ENCODE results near the gene CYP4V2.
"Not testable (repeated sequence)": the region's sequence is repeated elsewhere in the genome, so short reads cannot be mapped to it uniquely, and the experiment has no call there.

The CYP4V2 gene

DNA sequence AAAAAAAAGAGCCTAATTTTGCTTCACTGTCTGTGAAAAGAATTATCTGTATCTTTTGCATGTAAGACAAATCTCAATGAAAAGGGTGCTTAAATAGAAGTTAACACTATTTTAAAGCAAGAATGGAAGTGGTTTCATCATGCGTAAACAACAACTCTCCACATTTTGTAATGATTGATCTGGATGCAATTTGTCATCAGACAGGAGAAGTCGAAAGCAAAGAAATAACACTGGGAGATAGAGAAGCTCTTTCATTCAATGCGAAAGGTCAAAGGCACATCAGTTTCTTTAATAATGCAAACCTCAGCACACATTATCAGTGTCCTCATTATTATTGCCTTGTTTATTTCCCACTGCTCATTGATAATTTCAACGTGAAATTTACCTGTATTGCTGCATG lies 44.8 kb downstream of the CYP4V2 start:
- no peak for DNase-seq

DNA sequence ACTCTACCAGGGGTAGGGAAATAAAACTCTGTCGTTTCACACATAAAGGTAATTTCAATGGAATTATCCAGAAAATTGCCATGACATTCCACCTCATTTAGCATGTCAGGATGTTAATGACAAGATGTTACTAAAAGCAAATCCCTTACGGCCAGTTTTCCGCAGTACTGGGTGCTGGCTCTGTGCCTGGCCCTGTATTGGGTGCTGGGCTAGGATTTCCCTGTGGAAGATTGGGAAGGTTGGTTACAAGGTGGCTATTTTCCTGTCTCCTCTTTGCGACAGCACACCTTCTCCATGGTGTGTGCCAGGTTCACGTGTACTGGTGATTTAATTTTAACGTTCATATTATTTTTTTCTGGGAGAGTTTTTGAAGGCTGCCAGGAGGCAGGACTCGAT lies 49.1 kb downstream of the CYP4V2 start:
- no peak for DNase-seq

DNA sequence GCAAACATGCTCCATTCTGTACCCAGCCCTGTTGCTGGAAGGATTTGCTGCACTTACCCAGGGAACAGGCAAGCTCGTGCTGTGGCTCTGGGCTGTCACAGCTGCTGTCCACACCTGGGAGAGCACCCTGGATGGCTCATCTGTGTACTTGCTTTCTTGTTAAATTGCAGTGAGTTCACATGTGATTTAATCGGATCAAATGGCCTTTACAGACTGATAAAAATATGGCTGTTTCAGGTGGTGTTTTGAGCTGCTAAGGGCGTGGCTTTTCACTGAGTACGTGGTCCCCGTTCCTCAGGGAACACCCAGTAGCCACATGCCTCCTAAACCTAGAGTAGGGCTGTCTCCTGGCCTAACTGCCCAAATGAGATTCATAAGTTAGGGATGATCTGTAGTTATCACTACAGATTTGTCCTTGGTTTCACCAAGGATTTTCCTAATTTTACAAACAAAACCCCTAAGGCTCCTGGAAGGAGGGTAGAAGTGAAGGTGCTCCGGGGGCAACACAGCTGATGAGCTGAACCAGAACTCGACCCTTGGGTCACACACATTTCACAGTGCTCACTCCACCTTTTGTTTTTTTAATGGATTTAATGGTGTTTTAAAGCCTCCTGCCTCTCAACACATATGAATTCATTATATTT lies 49.6 kb downstream of the CYP4V2 start:
- peak in 1 of 2 experiments; percentile 5 for DNase-seq

DNA sequence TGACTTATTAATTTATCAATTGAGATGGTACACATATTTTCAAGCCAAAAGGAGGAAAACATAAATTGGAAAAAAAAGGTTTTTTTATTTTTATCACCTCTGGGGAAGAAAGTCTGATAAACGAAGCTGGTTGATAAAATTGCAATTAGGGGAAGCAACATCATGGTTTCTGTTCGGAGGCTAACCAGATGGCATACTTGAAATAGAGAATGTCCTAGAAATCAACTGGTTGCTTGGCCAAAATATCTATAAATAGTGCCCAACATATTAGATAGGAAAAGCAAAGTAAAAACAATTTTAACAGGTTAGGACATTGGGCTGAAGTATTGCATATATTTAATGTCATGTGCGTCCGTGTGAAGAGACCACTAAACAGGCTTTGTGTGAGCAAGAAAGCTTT lies 50.2 kb downstream of the CYP4V2 start:
- DNase-seq, result no peak

DNA sequence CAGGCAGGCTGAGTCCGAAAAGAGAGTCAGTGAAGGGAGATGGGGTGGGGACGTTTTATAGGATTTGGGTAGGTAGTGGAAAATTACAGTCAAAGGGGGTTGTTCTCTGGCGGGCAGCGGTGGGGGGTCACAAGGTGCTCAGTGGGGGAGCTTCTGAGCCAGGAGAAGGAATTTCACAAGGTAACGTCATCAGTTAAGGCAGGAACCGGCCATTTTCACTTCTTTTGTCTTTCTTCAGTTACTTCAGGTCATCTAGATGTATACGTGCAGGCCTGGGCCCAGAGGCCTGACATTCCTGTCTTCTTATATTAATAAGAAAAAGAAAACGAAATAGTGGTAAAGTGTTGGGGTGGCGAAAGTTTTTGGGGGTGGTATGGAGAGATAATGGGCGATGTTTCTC lies 50.7 kb downstream of the CYP4V2 start:
- DNase-seq, result not testable (repeated sequence)

DNA sequence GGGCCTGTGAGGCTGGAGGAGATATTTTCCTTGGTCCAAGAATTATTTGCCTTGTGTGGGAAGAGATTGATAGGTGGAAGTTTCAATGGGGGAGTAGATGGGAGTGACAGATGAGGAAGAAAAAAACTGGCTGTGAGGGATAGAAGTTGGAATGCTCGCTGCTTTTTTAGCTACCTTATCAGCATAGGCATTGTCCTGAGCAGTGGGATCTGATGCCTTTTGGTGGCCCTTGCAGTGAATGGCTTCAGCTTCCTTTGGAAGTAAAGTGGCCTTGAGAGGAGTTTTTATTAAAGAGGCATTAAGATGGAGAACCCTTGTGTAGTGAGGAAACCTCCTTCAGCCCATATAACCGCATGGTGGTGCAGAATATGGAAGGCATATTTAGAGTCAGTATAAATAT lies 52.0 kb downstream of the CYP4V2 start:
- no peak for DNase-seq

DNA sequence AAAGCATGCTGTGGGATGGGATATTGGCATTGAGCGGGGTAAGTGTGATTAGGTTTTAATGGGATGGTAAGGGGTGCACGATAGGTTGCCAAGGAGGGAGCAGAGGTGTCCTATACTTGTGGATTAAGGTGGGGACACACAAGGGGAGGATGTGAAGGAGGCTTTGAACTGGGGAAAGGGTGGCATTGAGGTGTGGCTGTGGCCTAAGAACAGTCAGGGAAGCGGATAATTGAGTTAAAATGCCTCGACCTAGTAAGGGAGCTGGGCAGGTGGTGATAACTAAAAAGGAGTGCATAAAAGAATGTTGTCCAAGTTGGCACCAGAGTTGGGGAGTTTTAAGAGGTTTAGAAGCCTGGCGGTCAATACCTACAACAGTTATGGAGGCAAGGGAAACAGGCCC lies 53.5 kb downstream of the CYP4V2 start:
- no peak for DNase-seq

DNA sequence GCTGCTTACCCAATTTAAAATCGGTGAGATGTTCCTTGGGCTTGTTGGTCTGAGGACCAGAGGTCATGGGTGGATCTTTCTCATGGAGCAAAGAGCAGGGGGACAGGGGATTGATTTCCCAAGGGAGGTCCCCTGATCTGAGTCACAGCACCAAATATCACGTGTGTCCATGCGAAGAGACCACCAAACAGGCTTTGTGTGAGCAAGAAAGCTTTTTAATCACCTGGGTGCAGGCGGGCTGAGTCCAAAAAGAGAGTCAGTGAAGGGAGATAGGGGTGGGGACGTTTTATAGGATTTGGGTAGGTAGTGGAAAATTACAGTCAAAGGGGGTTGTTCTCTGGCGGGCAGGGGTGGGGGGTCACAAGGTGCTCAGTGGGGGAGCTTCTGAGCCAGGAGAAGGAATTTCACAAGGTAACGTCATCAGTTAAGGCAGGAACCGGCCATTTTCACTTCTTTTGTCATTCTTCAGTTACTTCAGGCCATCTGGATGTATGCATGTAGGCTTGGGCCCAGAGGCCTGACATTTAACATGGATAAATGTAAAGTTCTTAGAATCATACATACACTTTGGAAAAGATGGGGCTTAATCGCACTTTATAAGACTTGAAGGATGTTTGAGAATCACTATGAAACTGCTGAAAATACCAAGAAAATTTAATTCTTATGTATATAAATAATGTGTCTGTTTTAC lies 55.8 kb downstream of the CYP4V2 start:
- not testable (repeated sequence) for DNase-seq

DNA sequence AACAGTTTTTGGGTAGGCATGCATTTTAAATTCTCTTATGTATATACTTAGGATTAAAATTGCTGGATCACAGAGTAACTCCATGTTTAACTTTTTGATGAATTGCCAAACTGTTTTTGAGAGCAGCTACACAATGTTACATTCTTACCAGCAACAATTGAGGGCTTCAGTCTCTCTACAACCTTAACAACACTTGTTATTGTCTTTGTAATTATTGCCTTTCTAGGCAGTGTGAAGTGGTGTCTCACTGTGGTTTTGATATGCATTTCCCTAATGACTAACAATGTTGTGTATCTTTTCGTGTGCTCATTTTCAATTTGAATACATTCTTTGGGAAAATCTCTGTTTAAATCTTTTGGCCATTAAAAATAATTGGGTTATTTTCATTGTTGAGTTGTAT lies 57.3 kb downstream of the CYP4V2 start:
- DNase-seq, result no peak

DNA sequence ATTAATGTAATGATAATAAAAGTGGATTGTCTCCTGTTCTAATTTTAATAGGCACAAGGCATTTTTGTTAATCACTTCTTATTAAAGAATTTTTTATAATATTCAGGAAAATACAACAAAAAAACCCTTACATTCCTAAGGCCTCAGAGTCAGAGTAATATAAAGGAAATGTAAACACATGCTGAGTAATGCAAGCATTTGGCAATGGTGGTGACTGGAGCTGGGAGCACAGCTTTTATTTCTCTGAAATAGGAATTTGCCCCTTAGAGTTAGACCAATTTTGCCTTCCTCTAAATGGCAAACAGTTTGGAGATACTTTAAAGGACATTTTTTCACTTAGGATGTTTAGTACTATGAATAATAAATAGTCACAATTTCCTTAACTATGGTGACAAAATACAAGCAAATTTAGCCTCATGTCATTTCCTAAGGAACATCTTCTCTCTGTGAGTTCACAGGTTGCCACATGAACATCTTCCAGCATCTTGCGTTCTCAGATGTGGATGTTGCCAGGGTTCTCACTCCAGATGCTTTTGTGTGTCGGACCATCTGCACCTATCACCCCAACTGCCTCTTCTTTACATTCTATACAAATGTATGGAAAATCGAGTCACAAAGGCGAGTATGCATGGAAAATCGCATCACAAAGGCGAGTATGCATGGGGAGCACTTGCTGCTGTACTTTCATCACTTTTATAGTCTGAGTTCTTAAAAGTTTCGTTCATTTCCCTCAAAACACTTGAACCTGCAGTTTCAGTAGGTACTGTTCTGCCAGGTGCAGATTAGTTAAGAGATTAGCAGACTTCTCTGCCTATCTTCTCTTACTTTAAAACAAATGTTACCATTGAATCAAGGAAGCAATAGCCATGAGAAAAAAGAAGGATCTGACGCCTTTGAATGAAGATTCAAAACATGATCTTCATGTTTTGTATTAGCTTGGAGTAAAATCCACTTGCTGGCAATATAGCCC lies 58.7 kb downstream of the CYP4V2 start:
- no peak for DNase-seq

DNA sequence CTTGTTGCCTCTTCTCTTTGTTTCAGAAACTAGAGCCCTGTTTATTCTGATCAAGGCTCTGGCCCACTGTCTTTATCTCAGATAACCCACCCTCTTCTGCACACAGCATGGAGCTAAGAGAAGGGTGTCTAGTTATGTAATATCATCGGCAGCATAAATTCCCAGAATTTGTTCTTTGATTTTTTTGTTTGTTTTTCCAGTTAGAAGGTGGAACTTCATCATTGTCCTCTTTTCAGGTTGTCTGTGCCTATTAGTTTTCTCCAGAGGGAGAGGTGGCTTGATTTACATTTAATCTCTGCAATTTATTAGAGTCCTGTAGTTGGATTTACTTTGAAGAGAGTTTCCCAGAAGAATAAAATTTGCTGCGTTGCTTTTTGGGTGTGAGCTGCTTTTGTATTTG lies 59.4 kb downstream of the CYP4V2 start:
- DNase-seq, result no peak

DNA sequence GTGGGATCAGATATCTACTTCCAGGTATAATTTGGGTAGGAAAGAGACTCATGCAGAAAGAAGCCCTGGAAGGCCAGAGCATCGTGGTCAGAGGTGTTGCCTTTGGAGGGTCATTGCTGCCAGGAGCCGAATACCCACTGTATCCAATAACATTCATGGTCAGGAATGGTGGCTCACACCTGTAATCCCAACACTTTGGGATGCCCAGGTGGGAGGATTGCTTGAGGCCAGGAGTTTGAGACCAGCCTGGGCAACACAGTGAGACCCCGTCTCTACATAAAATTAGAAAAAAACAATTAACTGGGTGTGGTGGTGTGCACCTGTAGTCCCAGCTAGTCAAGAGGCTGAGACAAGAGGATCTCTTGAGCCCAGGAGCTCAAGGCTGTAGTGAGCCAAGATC lies 63.8 kb downstream of the CYP4V2 start:
- no peak for DNase-seq

DNA sequence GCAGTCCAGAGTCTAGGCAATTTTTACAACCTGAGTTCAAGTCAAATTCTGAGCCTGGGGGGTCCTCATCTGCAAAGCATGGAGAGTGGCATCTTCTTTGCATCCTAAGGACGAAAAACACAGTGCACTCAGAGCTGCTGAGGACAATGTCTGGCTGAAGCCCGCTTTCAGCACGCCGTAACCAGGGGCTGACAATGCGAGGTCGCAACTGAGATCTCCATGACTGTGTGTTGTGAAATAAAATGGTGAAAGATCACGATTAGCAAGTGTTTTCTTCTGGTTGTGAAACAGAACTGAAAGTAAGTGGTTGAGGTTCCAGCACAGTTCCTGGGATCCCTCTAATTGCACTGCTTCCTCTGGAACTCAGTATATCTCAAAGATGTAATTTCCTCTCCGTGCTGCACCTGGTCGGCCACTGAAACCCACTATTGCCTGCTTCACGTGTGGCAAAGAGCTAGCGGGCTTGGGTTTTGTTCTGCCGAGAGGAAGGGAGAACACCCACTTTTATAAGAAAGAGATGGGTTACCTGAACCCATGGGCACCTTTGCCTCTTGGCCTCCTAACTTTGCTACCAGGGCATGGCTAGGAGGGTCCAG lies 66.9 kb downstream of the CYP4V2 start:
- no peak for DNase-seq

DNA sequence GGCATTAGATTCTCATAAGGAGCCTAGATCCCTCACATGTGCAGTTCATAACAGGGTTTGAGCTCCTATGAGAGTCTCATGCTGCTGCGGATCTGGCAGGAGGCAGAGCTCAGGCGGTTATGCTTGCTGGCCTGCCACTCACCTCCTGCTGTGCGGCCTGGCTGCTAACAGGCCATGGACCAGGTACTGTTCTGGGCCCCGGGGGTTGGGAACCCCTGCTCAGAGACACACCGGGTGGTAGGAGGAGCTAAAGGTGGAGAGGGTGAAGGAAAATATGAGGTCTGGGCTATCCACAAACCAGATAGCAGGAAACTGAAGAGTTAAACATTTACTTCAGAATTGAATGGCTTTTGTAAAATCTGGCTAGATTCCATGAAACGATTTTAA lies 68.7 kb downstream of the CYP4V2 start:
- DNase-seq, result no peak
